Stimulated activated CD4-positive, alpha-beta T cell treated with anti-CD3 and anti-CD28 coated beads, Interleukin-2, amount 100 ng/mL, for 24 hours (primary cell): Measurements from ENCODE around the gene NFS1.

Experiments
- DNase-seq, 2 donors: peaks; one replicate each; pipeline ENCODE4 v3.0.0-alpha.2; 2020

NFS1 gene

GRCh38 chr20:35635652-35636051 is 63.5 kb downstream of the NFS1 start:
- DNase-seq: no peak

GRCh38 chr20:35632539-35633115 is 66.5 kb downstream of the NFS1 start:
- DNase-seq: no peak

- DNase-seq: no peak
These were observed 68.5 kb downstream of the NFS1 start for GRCh38 chr20:35630636-35631035.

GRCh38 chr20:35629427-35630145 is 69.6 kb downstream of the NFS1 start:
- DNase-seq: no peak

- no peak for DNase-seq
These were observed 72.0 kb downstream of the NFS1 start for GRCh38 chr20:35627121-35627520.

GRCh38 chr20:35626386-35627001 is 72.7 kb downstream of the NFS1 start:
- DNase-seq: peak in 1 of 2 donors; percentile 13

- peak in 1 of 2 donors; percentile 9 for DNase-seq
These were observed 73.4 kb downstream of the NFS1 start for GRCh38 chr20:35625584-35626385.

- DNase-seq: no peak
These were observed 77.6 kb downstream of the NFS1 start for GRCh38 chr20:35621560-35621946.

- DNase-seq: no peak
These were observed 78.2 kb downstream of the NFS1 start for GRCh38 chr20:35620818-35621559.

- DNase-seq: peak; percentile 84 to 85
These were observed 79.7 kb downstream of the NFS1 start for GRCh38 chr20:35619196-35620095.

- DNase-seq: no peak
These were observed 80.7 kb downstream of the NFS1 start for GRCh38 chr20:35618263-35619131.
